A549 (cell line): ENCODE measurements around the gene HOGA1. TPM values are rescaled to one million over a fixed set of nuclear protein-coding genes. Genes with fewer than 3 reads are reported as not detected.

ENCODE experiments used
- ATAC-seq, 2 experiments: fragments of 200-7000 bp in 1 of 2; fragments of >200 bp in 1 of 2; cut with Nextera tagmentation in 1 of 2; cut with Tn5 transposase in 1 of 2; 3 replicates each; pipeline versions ENCODE4 v1.8.0 to v1.9.1; 2018 to 2020; ENCODE audit warnings: mild to moderate bottlenecking in 1 of 2, moderate library complexity in 1 of 2
- CTCF ChIA-PET: fragments of 300-600 bp; sonication (Branson Sonifier 250); formaldehyde crosslinking; extraction: SDS; loops from one replicate; lab custom pipeline; 2021; ENCODE audit warnings: antibody characterized with exemption, inconsistent platforms; lab: Yijun Ruan, JAX
- POLR2A ChIA-PET: fragments of 350-600 bp; formaldehyde crosslinking; extraction: SDS; loops from one replicate; lab custom pipeline; 2021; ENCODE audit warnings: antibody characterized with exemption, inconsistent platforms; lab: Yijun Ruan, JAX
- DNase-seq, 2 experiments: peaks; one replicate each; pipeline versions ENCODE4 v3.0.0 to v3.0.0-alpha.2; 2011 to 2016; ENCODE audit warnings: low read depth in 1 of 2, low spot score in 1 of 2
- FAIRE-seq: peaks from 2 replicates; lab custom pipeline; 2011; peaks lifted over from hg19 to GRCh38; lab: Jason Lieb, UNC
- H3K27ac ChIP-seq, 2 experiments: fragments of >200 bp; sonication (Bioruptor Twin); formaldehyde crosslinking; 3 replicates each; pipeline ENCODE4 v1.5.1; 2016 to 2017
- H3K4me1 ChIP-seq: fragments of >200 bp; sonication (Bioruptor Twin); formaldehyde crosslinking; 3 replicates; pipeline ENCODE4 v1.6.1; 2016
- H3K4me2 ChIP-seq: fragments of >200 bp; sonication (Bioruptor Twin); formaldehyde crosslinking; 3 replicates; pipeline ENCODE4 v1.6.1; 2016
- H3K4me3 ChIP-seq: fragments of >200 bp; sonication (Bioruptor Twin); formaldehyde crosslinking; 3 replicates; pipeline ENCODE4 v1.5.1; 2016
- H3K9me3 ChIP-seq: fragments of >200 bp; sonication (Bioruptor Twin); formaldehyde crosslinking; 3 replicates; pipeline ENCODE4 v1.6.1; 2016
- BHLHE40 ChIP-seq: IDR thresholded peaks from 2 replicates; pipeline ENCODE4 v1.6.1; 2012; ENCODE audit warnings: low read depth, low read length, inconsistent platforms
- CHD2 ChIP-seq: fragments of 150-350 bp; IDR thresholded peaks from 2 replicates; pipeline ENCODE4 v1.6.1; 2014; ENCODE audit warnings: low read length; ENCODE audit not compliant: partially characterized antibody
- CHD4 ChIP-seq: fragments of 200-600 bp; sonication (generic); IDR thresholded peaks from 2 replicates; pipeline ENCODE4 v1.6.1; 2016; ENCODE audit warnings: antibody characterized with exemption, mild to moderate bottlenecking, borderline replicate concordance
- EHMT2 ChIP-seq: fragments of 200-600 bp; sonication (generic); IDR thresholded peaks from 2 replicates; pipeline ENCODE4 v1.6.1; 2016; ENCODE audit warnings: antibody characterized with exemption, low read depth, mild to moderate bottlenecking, moderate library complexity
- ESRRA ChIP-seq: fragments of 150-350 bp; IDR thresholded peaks from 2 replicates; pipeline ENCODE4 v1.6.1; 2014; ENCODE audit warnings: mild to moderate bottlenecking, low read length, borderline replicate concordance
- FOXS1 ChIP-seq: fragments of 250-450 bp; sonication (Bioruptor Pico); IDR thresholded peaks from 2 replicates; pipeline ENCODE4 v1.5.0; 2020; ENCODE audit warnings: mild to moderate bottlenecking, moderate library complexity
- HOXA7 ChIP-seq: fragments of 250-450 bp; sonication (Bioruptor Pico); IDR thresholded peaks from 2 replicates; pipeline ENCODE4 v1.5.0; 2020; ENCODE audit warnings: mild to moderate bottlenecking, moderate library complexity
- HOXB5 ChIP-seq: fragments of 250-450 bp; sonication (Bioruptor Pico); IDR thresholded peaks from 2 replicates; pipeline ENCODE4 v1.5.0; 2020; ENCODE audit warnings: mild to moderate bottlenecking, moderate library complexity
- JUNB ChIP-seq: fragments of >200 bp; sonication (Bioruptor Twin); formaldehyde crosslinking; IDR thresholded peaks from 2 replicates; pipeline ENCODE4 v1.6.1; 2016
- KDM5A ChIP-seq: fragments of 200-600 bp; sonication (generic); IDR thresholded peaks from 2 replicates; pipeline ENCODE4 v1.6.1; 2016; ENCODE audit warnings: antibody characterized with exemption, mild to moderate bottlenecking
- MAZ ChIP-seq: fragments of 150-350 bp; IDR thresholded peaks from 2 replicates; pipeline ENCODE4 v1.6.1; 2014; ENCODE audit warnings: antibody characterized with exemption, low read depth, low read length, borderline replicate concordance
- POLR2A ChIP-seq: IDR thresholded peaks from 2 replicates; pipeline ENCODE4 v1.6.1; 2012; ENCODE audit warnings: mild to moderate bottlenecking, low read length
- RAD21 ChIP-seq, 2 experiments: fragments of >200 bp in 1 of 2; sonication (Bioruptor Twin) in 1 of 2; formaldehyde crosslinking in 1 of 2; IDR thresholded peaks in 1 of 2; conservative IDR thresholded peaks in 1 of 2; 2 replicates in 1 of 2; 3 replicates in 1 of 2; pipeline ENCODE4 v1.6.1; 2012 to 2018; ENCODE audit warnings: inconsistent platforms in 1 of 2
- RCOR1 ChIP-seq: fragments of 150-350 bp; IDR thresholded peaks from 2 replicates; pipeline ENCODE4 v1.6.1; 2014; ENCODE audit warnings: antibody characterized with exemption, low read length, low read depth
- SREBF2 ChIP-seq: fragments of 450-650 bp; IDR thresholded peaks from 2 replicates; pipeline ENCODE4 v1.6.1; 2014; ENCODE audit warnings: mild to moderate bottlenecking, moderate library complexity
- WGBS: methylation state at CpG from one replicate; pipeline ENCODE4 v1.1.6; 2017; ENCODE audit errors: missing lambda C conversion rate; 5-methylcytosine and 5-hydroxymethylcytosine counted together
- polyA plus RNA-seq, 4 experiments: library from polyadenylated mRNA; depleted of rRNA in 3 of 4; stranded (reverse); fragments of >200 nt; fragmentation: RNase III in 1 of 4; extraction: RNeasy Plus Mini Kit Qiagen cat#74134 plus additional on column Dnase treatment in 1 of 4; gene quantifications; 2 replicates in 3 of 4; 3 replicates in 1 of 4; pipeline ENCODE4 v1.2.3, GENCODE V29; 2011 to 2017
- TF ChIP-seq, protein P1 (sequence below): IDR thresholded peaks from 2 replicates; pipeline ENCODE4 v1.6.1; 2012; ENCODE audit warnings: low read depth, borderline replicate concordance
- TF ChIP-seq, protein P2 (sequence below): IDR thresholded peaks from 2 replicates; pipeline ENCODE4 v1.6.1; 2012
- TF ChIP-seq, protein P3 (sequence below): fragments of >200 bp; sonication (Bioruptor Twin); formaldehyde crosslinking; IDR thresholded peaks from 3 replicates; pipeline ENCODE4 v1.6.1; 2016

The HOGA1 gene
- polyA plus RNA-seq, 2 of the 4 experiments (the other 2 are of a cell fraction) = 2.0 to 3.1 TPM

DNA sequence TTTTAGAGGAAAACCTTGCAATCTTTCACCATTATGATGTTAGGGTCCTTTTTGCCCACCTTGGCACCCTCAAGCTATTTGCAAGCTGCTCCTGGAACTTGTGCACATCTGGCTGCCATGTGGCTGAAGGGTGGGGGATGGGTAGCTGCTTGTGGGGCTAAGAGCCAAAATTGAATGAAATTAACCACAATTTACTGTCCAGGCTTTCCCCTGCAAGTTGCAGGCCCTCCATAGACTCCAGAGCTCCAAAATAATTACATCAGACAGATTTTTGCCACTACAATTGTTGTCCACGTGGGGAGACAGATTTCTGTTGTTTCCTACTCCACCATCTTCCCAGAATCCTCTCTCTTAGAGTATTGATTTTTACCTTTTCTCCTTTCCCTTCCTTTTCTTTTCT, 75.4 kb downstream of the HOGA1 start:
- FAIRE-seq = no peak
- DNase-seq = no peak
- WGBS = 79% methylated on average over 1 of the region's 1 CpG
- ChIA-PET POLR2A (no interaction called here), CTCF (interaction anchor here (0.6 to 37.6 kb wide), 5 partner anchors 10 to 209 kb away, joined by 3 to 1127 read pairs (median 3); partner anchors contain the start of genes MARVELD1 and ZFYVE27)
- Histone ChIP-seq H3K27ac (no peak overlapping the region), H3K4me2 (no peak overlapping the region), H3K4me3 (no peak overlapping the region), H3K9me3 (no peaks in the 10 kb centered on the region), H3K4me1 (no peaks in the 10 kb centered on the region)
- no peak for TF ChIP-seq POLR2A
- TF ChIP-seq BHLHE40 = no peak
- TF ChIP-seq, protein P1, sequence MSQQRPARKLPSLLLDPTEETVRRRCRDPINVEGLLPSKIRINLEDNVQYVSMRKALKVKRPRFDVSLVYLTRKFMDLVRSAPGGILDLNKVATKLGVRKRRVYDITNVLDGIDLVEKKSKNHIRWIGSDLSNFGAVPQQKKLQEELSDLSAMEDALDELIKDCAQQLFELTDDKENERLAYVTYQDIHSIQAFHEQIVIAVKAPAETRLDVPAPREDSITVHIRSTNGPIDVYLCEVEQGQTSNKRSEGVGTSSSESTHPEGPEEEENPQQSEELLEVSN = no peak
- no peak for TF ChIP-seq ESRRA
- TF ChIP-seq CHD4 = no peak
- TF ChIP-seq RCOR1 = no peak
- TF ChIP-seq, protein P2, sequence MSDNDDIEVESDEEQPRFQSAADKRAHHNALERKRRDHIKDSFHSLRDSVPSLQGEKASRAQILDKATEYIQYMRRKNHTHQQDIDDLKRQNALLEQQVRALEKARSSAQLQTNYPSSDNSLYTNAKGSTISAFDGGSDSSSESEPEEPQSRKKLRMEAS = no peak
- TF ChIP-seq HOXA7 (CRISPR knock-in tag) = no peak
- no peak for TF ChIP-seq CHD2
- no peak for TF ChIP-seq KDM5A
- TF ChIP-seq RAD21 (conservative IDR thresholded peaks at IDR 0.05 in 1 of 2, IDR thresholded peaks at IDR 0.05 in 1 of 2) = no peak
- TF ChIP-seq EHMT2 = no peak
- no peak for TF ChIP-seq MAZ
- TF ChIP-seq FOXS1 (CRISPR knock-in tag) = no peak
- TF ChIP-seq, protein P3, sequence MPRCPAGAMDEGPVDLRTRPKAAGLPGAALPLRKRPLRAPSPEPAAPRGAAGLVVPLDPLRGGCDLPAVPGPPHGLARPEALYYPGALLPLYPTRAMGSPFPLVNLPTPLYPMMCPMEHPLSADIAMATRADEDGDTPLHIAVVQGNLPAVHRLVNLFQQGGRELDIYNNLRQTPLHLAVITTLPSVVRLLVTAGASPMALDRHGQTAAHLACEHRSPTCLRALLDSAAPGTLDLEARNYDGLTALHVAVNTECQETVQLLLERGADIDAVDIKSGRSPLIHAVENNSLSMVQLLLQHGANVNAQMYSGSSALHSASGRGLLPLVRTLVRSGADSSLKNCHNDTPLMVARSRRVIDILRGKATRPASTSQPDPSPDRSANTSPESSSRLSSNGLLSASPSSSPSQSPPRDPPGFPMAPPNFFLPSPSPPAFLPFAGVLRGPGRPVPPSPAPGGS = no peak
- no peak for TF ChIP-seq SREBF2
- TF ChIP-seq HOXB5 (CRISPR knock-in tag) = no peak
- TF ChIP-seq JUNB = no peak
- TF ChIP-seq, all 56 proteins: peak for 0
- ATAC-seq = no peak

Other genes starting within 250 kb of the HOGA1 start
- gene FRAT2, start 249.7 kb upstream of the HOGA1 start, polyA plus RNA-seq (2011; rRNA removed) = 4.1 and 4.4 TPM in 2 replicates
- gene FRAT2, start 249.7 kb upstream of the HOGA1 start, polyA plus RNA-seq (2017; fragmentation: RNase III; extraction: RNeasy Plus Mini Kit Qiagen cat#74134 plus additional on column Dnase treatment) = 2.8 to 5.0 TPM (median 3.9 TPM) in 3 replicates
- 38.1 and 40.8 TPM in 2 replicates for gene RRP12, start 183.0 kb upstream of the HOGA1 start, polyA plus RNA-seq (2011; rRNA removed)
- gene RRP12, start 183.0 kb upstream of the HOGA1 start, polyA plus RNA-seq (2017; fragmentation: RNase III; extraction: RNeasy Plus Mini Kit Qiagen cat#74134 plus additional on column Dnase treatment) = 37.0 to 43.9 TPM (median 37.9 TPM) in 3 replicates
- 459 and 516 TPM in 2 replicates for gene PGAM1, start 158.2 kb upstream of the HOGA1 start, polyA plus RNA-seq (2011; rRNA removed)
- gene PGAM1, start 158.2 kb upstream of the HOGA1 start, polyA plus RNA-seq (2017; fragmentation: RNase III; extraction: RNeasy Plus Mini Kit Qiagen cat#74134 plus additional on column Dnase treatment) = 516 to 557 TPM (median 525 TPM) in 3 replicates
- gene EXOSC1, start 138.4 kb upstream of the HOGA1 start, polyA plus RNA-seq (2011; rRNA removed) = 64.0 and 71.7 TPM in 2 replicates
- gene EXOSC1, start 138.4 kb upstream of the HOGA1 start, polyA plus RNA-seq (2017; fragmentation: RNase III; extraction: RNeasy Plus Mini Kit Qiagen cat#74134 plus additional on column Dnase treatment) = 54.0 to 54.8 TPM (median 54.8 TPM) in 3 replicates
- 57.0 and 71.6 TPM in 2 replicates for gene ZDHHC16, start 138.2 kb upstream of the HOGA1 start, polyA plus RNA-seq (2011; rRNA removed)
- gene ZDHHC16, start 138.2 kb upstream of the HOGA1 start, polyA plus RNA-seq (2017; fragmentation: RNase III; extraction: RNeasy Plus Mini Kit Qiagen cat#74134 plus additional on column Dnase treatment) = 47.7 to 53.0 TPM (median 51.0 TPM) in 3 replicates
- gene MMS19, start 86.0 kb upstream of the HOGA1 start, polyA plus RNA-seq (2011; rRNA removed) = 65.6 and 83.4 TPM in 2 replicates
- gene MMS19, start 86.0 kb upstream of the HOGA1 start, polyA plus RNA-seq (2017; fragmentation: RNase III; extraction: RNeasy Plus Mini Kit Qiagen cat#74134 plus additional on column Dnase treatment) = 56.3 to 60.6 TPM (median 60.4 TPM) in 3 replicates
- gene UBTD1, start 85.5 kb upstream of the HOGA1 start, polyA plus RNA-seq (2011; rRNA removed) = 4.8 and 5.9 TPM in 2 replicates
- 9.1 to 11.6 TPM (median 10.4 TPM) in 3 replicates for gene UBTD1, start 85.5 kb upstream of the HOGA1 start, polyA plus RNA-seq (2017; fragmentation: RNase III; extraction: RNeasy Plus Mini Kit Qiagen cat#74134 plus additional on column Dnase treatment)
- gene ANKRD2, start 11.6 kb upstream of the HOGA1 start, polyA plus RNA-seq (2011; rRNA removed) = 0.90 and 1.5 TPM in 2 replicates
- gene ANKRD2, start 11.6 kb upstream of the HOGA1 start, polyA plus RNA-seq (2017; fragmentation: RNase III; extraction: RNeasy Plus Mini Kit Qiagen cat#74134 plus additional on column Dnase treatment) = 4.7 to 8.4 TPM (median 5.8 TPM) in 3 replicates
- 0.12 TPM in 1 of 2 replicates, not detected in the other for gene C10orf62, start 5.3 kb downstream of the HOGA1 start, polyA plus RNA-seq (2011; rRNA removed)
- 0.10 TPM in 1 of 3 replicates, not detected in the others for gene C10orf62, start 5.3 kb downstream of the HOGA1 start, polyA plus RNA-seq (2017; fragmentation: RNase III; extraction: RNeasy Plus Mini Kit Qiagen cat#74134 plus additional on column Dnase treatment)
- 13.8 and 14.2 TPM in 2 replicates for gene MORN4, start 49.1 kb downstream of the HOGA1 start, polyA plus RNA-seq (2011; rRNA removed)
- 8.3 to 10.9 TPM (median 8.9 TPM) in 3 replicates for gene MORN4, start 49.1 kb downstream of the HOGA1 start, polyA plus RNA-seq (2017; fragmentation: RNase III; extraction: RNeasy Plus Mini Kit Qiagen cat#74134 plus additional on column Dnase treatment)
- 16.6 and 18.8 TPM in 2 replicates for gene PI4K2A, start 56.3 kb downstream of the HOGA1 start, polyA plus RNA-seq (2011; rRNA removed)
- gene PI4K2A, start 56.3 kb downstream of the HOGA1 start, polyA plus RNA-seq (2017; fragmentation: RNase III; extraction: RNeasy Plus Mini Kit Qiagen cat#74134 plus additional on column Dnase treatment) = 14.1 to 16.6 TPM (median 14.8 TPM) in 3 replicates
- 48.7 and 64.1 TPM in 2 replicates for gene AVPI1, start 102.9 kb downstream of the HOGA1 start, polyA plus RNA-seq (2011; rRNA removed)
- 58.4 to 72.3 TPM (median 70.3 TPM) in 3 replicates for gene AVPI1, start 102.9 kb downstream of the HOGA1 start, polyA plus RNA-seq (2017; fragmentation: RNase III; extraction: RNeasy Plus Mini Kit Qiagen cat#74134 plus additional on column Dnase treatment)
- gene MARVELD1, start 129.3 kb downstream of the HOGA1 start, polyA plus RNA-seq (2011; rRNA removed) = 29.1 and 30.9 TPM in 2 replicates
- gene MARVELD1, start 129.3 kb downstream of the HOGA1 start, polyA plus RNA-seq (2017; fragmentation: RNase III; extraction: RNeasy Plus Mini Kit Qiagen cat#74134 plus additional on column Dnase treatment) = 27.4 to 31.7 TPM (median 31.3 TPM) in 3 replicates
- 17.1 and 20.2 TPM in 2 replicates for gene ZFYVE27, start 152.7 kb downstream of the HOGA1 start, polyA plus RNA-seq (2011; rRNA removed)
- 17.1 to 20.1 TPM (median 19.6 TPM) in 3 replicates for gene ZFYVE27, start 152.7 kb downstream of the HOGA1 start, polyA plus RNA-seq (2017; fragmentation: RNase III; extraction: RNeasy Plus Mini Kit Qiagen cat#74134 plus additional on column Dnase treatment)
- gene SFRP5, start 187.6 kb downstream of the HOGA1 start, polyA plus RNA-seq (2011; rRNA removed) = 0.50 and 0.79 TPM in 2 replicates
- 0.83 to 1.3 TPM (median 1.2 TPM) in 3 replicates for gene SFRP5, start 187.6 kb downstream of the HOGA1 start, polyA plus RNA-seq (2017; fragmentation: RNase III; extraction: RNeasy Plus Mini Kit Qiagen cat#74134 plus additional on column Dnase treatment)